ENCODE data around the gene IQGAP1.

IQGAP1 gene

GRCh38 chr15:90389513-90389912, 1.5 kb downstream of the IQGAP1 start:
- Mint-ChIP-seq H3K9me3 (no peaks in the 10 kb centered on the region), H3K27me3 (no peaks in the 10 kb centered on the region), H3K4me1 (peaks cover 61% of the 10 kb centered on the region), H3K27ac (peak overlapping the region; percentile 97), H3K36me3 (peaks cover 40% of the 10 kb centered on the region), H3K4me3 (peak overlapping the region; percentile 75)
- DNase-seq, result no peak
- CTCF ChIA-PET, result interaction anchor here (2.2 to 2.5 kb wide), 3 partner anchors 27 to 92 kb away, joined by 6 to 10 read pairs (median 9); no protein-coding TSS in a partner anchor

- peaks cover 55% of the 10 kb centered on the region for H3K36me3 Mint-ChIP-seq
- DNase-seq, result no peak
- no peaks in the 10 kb centered on the region for H3K27me3 Mint-ChIP-seq
- H3K4me1 Mint-ChIP-seq, result peaks cover 65% of the 10 kb centered on the region
- H3K27ac Mint-ChIP-seq, result no peak overlapping the region
- H3K4me3 Mint-ChIP-seq, result no peak overlapping the region
- CTCF ChIA-PET, result interaction anchor here (0.7 kb wide), 1 partner anchor 31 kb away, joined by 3 read pairs; no protein-coding TSS in a partner anchor
- no peaks in the 10 kb centered on the region for H3K9me3 Mint-ChIP-seq
Observed at GRCh38 chr15:90393040-90393439, 5.0 kb downstream of the IQGAP1 start.

DNA sequence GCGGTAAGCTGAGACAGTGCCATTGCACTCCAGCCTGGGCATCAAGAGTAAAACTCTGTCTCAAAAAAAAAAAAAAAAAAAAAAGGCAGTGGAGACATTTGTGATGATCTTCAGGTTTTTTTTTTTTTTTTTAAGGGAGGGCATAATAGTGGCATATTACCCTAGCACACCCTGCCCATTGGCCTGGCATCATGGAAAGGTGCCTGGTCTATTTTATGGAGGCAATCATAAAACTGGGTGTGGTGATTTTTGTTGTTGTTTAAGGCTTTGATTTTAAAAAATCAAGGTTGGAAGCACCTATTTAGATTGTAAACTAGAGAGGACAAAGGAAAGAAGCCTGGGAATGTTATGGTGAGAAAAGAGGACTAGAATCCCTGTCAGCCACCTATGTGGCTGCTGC, 6.0 kb downstream of the IQGAP1 start:
- peaks cover 55% of the 10 kb centered on the region for H3K36me3 Mint-ChIP-seq
- CTCF ChIA-PET, result interaction anchor here (1.1 kb wide), 1 partner anchor 29 kb away, joined by 3 read pairs; no protein-coding TSS in a partner anchor
- no peaks in the 10 kb centered on the region for H3K27me3 Mint-ChIP-seq
- no peak overlapping the region for H3K4me3 Mint-ChIP-seq
- no peaks in the 10 kb centered on the region for H3K9me3 Mint-ChIP-seq
- DNase-seq, result no peak
- peaks cover 64% of the 10 kb centered on the region for H3K4me1 Mint-ChIP-seq
- H3K27ac Mint-ChIP-seq, result no peak overlapping the region

GRCh38 chr15:90394748-90395442, 6.9 kb downstream of the IQGAP1 start:
- Mint-ChIP-seq H3K4me1 (peaks cover 65% of the 10 kb centered on the region), H3K27ac (no peak overlapping the region), H3K27me3 (no peaks in the 10 kb centered on the region), H3K4me3 (no peak overlapping the region), H3K9me3 (no peaks in the 10 kb centered on the region), H3K36me3 (peaks cover 52% of the 10 kb centered on the region)
- CTCF ChIA-PET, result interaction anchor here (0.6 to 1.1 kb wide), 2 partner anchors 28 to 357 kb away, joined by 3 read pairs; no protein-coding TSS in a partner anchor
- no peak for DNase-seq

- Mint-ChIP-seq H3K9me3 (no peaks in the 10 kb centered on the region), H3K36me3 (peaks cover 40% of the 10 kb centered on the region), H3K27me3 (no peaks in the 10 kb centered on the region), H3K27ac (no peak overlapping the region), H3K4me1 (peaks cover 65% of the 10 kb centered on the region), H3K4me3 (no peak overlapping the region)
- CTCF ChIA-PET, result interaction anchor here (1.0 to 1.4 kb wide), 2 partner anchors 69 to 76 kb away, joined by 3 read pairs; no protein-coding TSS in a partner anchor
- no peak for DNase-seq
Observed at GRCh38 chr15:90396321-90396720, 8.3 kb downstream of the IQGAP1 start.

DNA sequence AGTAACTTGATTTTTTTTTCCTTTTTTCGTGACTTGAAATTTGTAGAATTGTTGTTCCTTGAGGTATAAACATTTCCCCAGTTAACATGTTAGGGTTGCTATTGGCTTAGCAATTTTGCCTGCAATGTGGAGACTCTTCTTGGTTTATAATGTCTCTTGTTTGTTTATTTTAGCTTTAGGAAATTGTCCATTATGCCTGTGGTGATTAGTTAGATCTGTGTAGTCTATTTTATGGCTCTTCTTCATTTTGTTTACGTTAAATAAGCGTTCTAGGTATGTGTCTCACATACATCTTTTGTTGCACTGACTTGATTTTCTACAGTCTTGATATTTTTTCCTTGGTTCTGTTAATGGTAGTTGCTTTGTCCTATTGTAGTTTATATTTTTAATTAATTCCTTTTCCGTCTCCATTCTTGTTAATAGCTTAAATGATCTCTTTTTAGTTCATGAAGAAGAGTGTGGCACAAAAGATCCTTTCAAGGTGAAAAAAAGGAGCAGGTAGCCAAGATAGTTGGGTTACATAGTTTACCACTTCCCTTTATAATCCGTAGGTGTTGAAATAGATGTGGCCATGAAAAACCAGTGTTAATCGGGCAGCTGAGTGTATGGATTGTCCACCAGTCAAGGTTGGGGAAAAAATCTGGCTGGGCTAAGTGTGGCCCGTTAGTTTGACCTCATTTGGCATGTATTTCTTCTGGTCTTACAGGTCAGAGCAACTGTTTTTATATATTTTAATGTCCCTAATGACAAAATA, 12.1 kb downstream of the IQGAP1 start:
- H3K27ac Mint-ChIP-seq, result peak overlapping the region; percentile 90
- peaks cover 59% of the 10 kb centered on the region for H3K4me1 Mint-ChIP-seq
- CTCF ChIA-PET, result interaction anchor here (0.6 to 3.4 kb wide), 5 partner anchors 14 to 317 kb away, joined by 3 to 18 read pairs (median 6); partner anchors contain the start of gene BLM
- DNase-seq, result no peak
- H3K9me3 Mint-ChIP-seq, result no peaks in the 10 kb centered on the region
- H3K36me3 Mint-ChIP-seq, result peaks cover 26% of the 10 kb centered on the region
- H3K27me3 Mint-ChIP-seq, result no peaks in the 10 kb centered on the region
- H3K4me3 Mint-ChIP-seq, result peak overlapping the region; percentile 15

GRCh38 chr15:90400759-90401314, 12.8 kb downstream of the IQGAP1 start:
- Mint-ChIP-seq H3K4me1 (peaks cover 58% of the 10 kb centered on the region), H3K9me3 (no peaks in the 10 kb centered on the region), H3K27me3 (no peaks in the 10 kb centered on the region), H3K27ac (peak overlapping the region; percentile 90), H3K4me3 (peak overlapping the region; percentile 51), H3K36me3 (peaks cover 22% of the 10 kb centered on the region)
- peak; percentile 74 for DNase-seq
- CTCF ChIA-PET, result interaction anchor here (1.4 to 3.4 kb wide), 4 partner anchors 13 to 107 kb away, joined by 3 to 18 read pairs (median 6); no protein-coding TSS in a partner anchor

- Mint-ChIP-seq H3K9me3 (no peaks in the 10 kb centered on the region), H3K4me1 (peaks cover 58% of the 10 kb centered on the region), H3K27me3 (no peaks in the 10 kb centered on the region), H3K4me3 (no peak overlapping the region), H3K36me3 (peaks cover 21% of the 10 kb centered on the region), H3K27ac (peak overlapping the region; percentile 90)
- CTCF ChIA-PET, result interaction anchor here (0.8 to 3.4 kb wide), 3 partner anchors 27 to 81 kb away, joined by 3 to 18 read pairs (median 7); no protein-coding TSS in a partner anchor
- DNase-seq, result no peak
Observed at GRCh38 chr15:90401495-90401894, 13.5 kb downstream of the IQGAP1 start.

GRCh38 chr15:90402223-90402622, 14.2 kb downstream of the IQGAP1 start:
- no peak for DNase-seq
- no peaks in the 10 kb centered on the region for H3K27me3 Mint-ChIP-seq
- peak overlapping the region; percentile 90 for H3K27ac Mint-ChIP-seq
- H3K36me3 Mint-ChIP-seq, result peaks cover 22% of the 10 kb centered on the region
- peaks cover 65% of the 10 kb centered on the region for H3K4me1 Mint-ChIP-seq
- H3K4me3 Mint-ChIP-seq, result no peak overlapping the region
- CTCF ChIA-PET, result interaction anchor here (0.8 to 3.4 kb wide), 4 partner anchors 27 to 86 kb away, joined by 3 to 18 read pairs (median 5); no protein-coding TSS in a partner anchor
- no peaks in the 10 kb centered on the region for H3K9me3 Mint-ChIP-seq

GRCh38 chr15:90402767-90403166, 14.7 kb downstream of the IQGAP1 start:
- CTCF ChIA-PET, result interaction anchor here (1.0 to 3.4 kb wide), 5 partner anchors 9 to 83 kb away, joined by 3 to 18 read pairs (median 4); no protein-coding TSS in a partner anchor
- DNase-seq, result no peak
- Mint-ChIP-seq H3K36me3 (peaks cover 22% of the 10 kb centered on the region), H3K4me3 (no peak overlapping the region), H3K9me3 (no peaks in the 10 kb centered on the region), H3K27ac (peak overlapping the region; percentile 90), H3K27me3 (no peaks in the 10 kb centered on the region), H3K4me1 (peaks cover 69% of the 10 kb centered on the region)

DNA sequence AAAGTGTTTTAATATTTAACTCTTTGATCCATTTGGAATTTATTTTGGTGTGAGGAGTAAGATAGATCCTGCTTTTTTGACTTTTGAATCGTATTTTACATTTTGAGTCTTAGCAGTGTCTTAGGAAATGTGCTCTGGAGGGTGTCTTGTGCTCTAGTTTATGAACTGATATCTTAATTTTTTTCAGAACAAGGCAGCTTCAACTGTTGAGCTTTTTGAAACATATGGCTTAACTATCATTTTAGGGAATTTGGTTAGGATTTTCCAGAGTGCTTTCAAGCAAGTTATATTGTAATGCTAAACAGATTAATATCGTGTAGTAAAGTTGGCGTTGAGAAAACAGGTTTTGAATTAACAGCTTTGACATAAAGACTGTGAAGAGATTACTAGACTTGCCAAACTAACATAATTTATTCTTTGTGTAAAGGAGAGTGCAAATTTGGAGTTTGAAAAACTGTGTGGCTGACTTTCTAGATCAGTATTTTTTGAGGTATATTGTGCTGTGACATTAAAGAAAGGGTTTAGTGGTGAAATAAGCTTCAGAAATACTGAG, 17.1 kb downstream of the IQGAP1 start:
- H3K27me3 Mint-ChIP-seq, result no peaks in the 10 kb centered on the region
- peaks cover 36% of the 10 kb centered on the region for H3K36me3 Mint-ChIP-seq
- DNase-seq, result no peak
- no peak overlapping the region for H3K27ac Mint-ChIP-seq
- peaks cover 77% of the 10 kb centered on the region for H3K4me1 Mint-ChIP-seq
- no peak overlapping the region for H3K4me3 Mint-ChIP-seq
- peaks cover 3% of the 10 kb centered on the region for H3K9me3 Mint-ChIP-seq
- CTCF ChIA-PET, result no interaction called here

GRCh38 chr15:90407336-90407735, 19.3 kb downstream of the IQGAP1 start:
- Mint-ChIP-seq H3K9me3 (peaks cover 3% of the 10 kb centered on the region), H3K27ac (no peak overlapping the region), H3K36me3 (peaks cover 40% of the 10 kb centered on the region), H3K4me3 (no peak overlapping the region), H3K27me3 (no peaks in the 10 kb centered on the region), H3K4me1 (peaks cover 71% of the 10 kb centered on the region)
- DNase-seq, result no peak
- CTCF ChIA-PET, result interaction anchor here (0.7 to 2.9 kb wide), 6 partner anchors 13 to 88 kb away, joined by 3 to 11 read pairs (median 4); no protein-coding TSS in a partner anchor

GRCh38 chr15:90407871-90408317, 19.9 kb downstream of the IQGAP1 start:
- no peaks in the 10 kb centered on the region for H3K27me3 Mint-ChIP-seq
- peak overlapping the region; percentile 17 for H3K27ac Mint-ChIP-seq
- H3K36me3 Mint-ChIP-seq, result peaks cover 40% of the 10 kb centered on the region
- peaks cover 3% of the 10 kb centered on the region for H3K9me3 Mint-ChIP-seq
- no peak overlapping the region for H3K4me3 Mint-ChIP-seq
- peaks cover 74% of the 10 kb centered on the region for H3K4me1 Mint-ChIP-seq
- CTCF ChIA-PET, result interaction anchor here (0.7 to 2.9 kb wide), 6 partner anchors 13 to 88 kb away, joined by 3 to 11 read pairs (median 4); no protein-coding TSS in a partner anchor
- peak; percentile 32 for DNase-seq

All from activated naive CD4-positive, alpha-beta T cell treated with anti-CD3 and anti-CD28 coated beads, Interleukin-2, amount 10 ng/mL, durations not matched to agents 7 days and 5 days (primary cell).